Activated effector memory CD4-positive, alpha-beta T cell treated with anti-CD3 and anti-CD28 coated beads, Interleukin-2, amount 50 U/mL, for 16 hours (primary cell): ENCODE results near the gene NOTCH1.

Source experiments
- DNase-seq: peaks from one replicate; pipeline ENCODE4 v3.0.0-alpha.2; 2020

Gene NOTCH1

GRCh38 chr9:136455043-136456002 lies 90.5 kb downstream of the NOTCH1 start:
- no peak for DNase-seq

DNA sequence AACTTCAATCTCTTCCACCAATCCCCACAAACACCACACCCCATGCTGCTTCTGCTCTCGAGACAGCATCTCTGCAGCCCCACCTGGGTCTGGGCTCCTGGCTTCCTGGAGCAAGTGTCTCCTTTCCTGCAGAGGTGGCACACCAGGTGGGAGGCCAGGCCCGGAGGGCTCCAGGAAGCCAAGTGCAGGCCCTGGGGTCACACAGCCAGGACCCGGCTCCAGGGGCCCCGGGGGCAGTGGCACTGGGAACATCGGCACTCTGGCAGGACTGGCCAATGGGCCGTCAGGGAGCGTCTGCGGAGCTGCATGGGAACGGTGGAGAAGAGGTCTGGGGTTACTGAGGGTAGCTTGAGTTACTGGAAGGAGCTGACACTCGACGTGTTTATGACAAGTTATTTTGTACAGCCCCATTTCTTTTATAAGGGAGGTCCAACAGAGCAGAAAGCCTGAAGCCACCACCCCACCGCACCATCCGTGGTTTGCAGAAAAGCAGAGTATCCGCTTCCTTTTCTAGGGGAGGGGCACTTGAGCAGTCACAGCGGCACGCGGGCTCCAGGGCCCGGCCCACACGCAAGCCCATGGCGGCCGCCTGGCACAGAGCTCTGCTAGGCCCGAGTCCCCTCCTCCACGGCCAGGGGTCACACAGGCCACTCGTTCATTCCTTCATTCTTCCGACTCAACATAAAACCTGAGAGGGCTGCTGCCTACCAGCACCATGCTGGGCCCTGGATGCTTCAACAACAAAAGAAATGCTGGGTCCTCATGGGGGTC lies 91.6 kb downstream of the NOTCH1 start:
- no peak for DNase-seq

DNA sequence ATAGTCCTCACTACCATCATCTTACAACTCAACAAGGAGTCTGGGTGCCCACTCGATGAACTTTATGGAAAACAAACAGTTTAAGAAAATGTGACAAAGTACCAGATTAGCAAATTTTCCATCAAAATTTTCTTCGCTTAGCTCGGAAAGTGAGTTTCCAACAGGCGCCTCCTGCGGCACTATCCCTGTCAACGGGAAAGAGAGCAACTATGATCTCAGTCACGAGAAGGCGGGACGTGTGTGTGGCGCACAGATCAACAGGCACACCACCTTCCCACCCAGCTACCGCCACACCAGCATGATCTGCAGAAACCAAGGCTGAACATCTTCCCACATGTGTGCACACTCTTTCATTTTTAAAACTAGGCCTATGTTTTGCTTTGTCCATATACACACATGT lies 92.5 kb downstream of the NOTCH1 start:
- DNase-seq: no peak

GRCh38 chr9:136451221-136451877 lies 94.5 kb downstream of the NOTCH1 start:
- DNase-seq: no peak

GRCh38 chr9:136448655-136449054 lies 97.2 kb downstream of the NOTCH1 start:
- DNase-seq: no peak

DNA sequence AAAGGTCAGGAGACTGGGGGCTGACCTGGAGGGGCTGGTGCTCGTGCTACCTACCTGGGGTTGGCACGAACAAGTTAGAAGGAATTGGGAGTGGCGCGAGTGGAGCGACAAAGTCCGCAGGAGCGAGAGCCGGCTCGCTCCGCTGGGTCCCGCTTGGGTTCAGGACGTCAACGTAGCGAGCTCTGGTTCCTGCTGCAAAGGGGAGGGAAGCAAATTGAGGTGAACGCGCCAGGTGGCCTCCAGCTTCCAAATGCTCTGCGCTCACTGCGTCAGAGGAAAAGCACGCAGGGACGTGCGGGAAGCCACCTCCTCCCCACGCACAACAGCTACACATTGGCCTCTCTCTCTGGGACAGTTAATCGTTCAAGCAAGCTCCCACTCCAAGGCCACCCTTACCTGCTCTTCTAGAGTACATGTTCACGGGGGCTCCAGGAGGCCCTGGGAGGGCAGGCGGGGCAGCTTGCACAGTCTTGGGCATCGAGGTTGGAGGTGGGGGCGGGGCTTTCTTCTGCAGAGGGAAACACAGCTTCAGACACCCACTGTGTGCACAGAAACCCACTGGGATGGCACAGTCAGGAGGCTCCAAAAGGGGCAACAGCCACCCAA lies 98.6 kb downstream of the NOTCH1 start:
- no peak for DNase-seq

DNA sequence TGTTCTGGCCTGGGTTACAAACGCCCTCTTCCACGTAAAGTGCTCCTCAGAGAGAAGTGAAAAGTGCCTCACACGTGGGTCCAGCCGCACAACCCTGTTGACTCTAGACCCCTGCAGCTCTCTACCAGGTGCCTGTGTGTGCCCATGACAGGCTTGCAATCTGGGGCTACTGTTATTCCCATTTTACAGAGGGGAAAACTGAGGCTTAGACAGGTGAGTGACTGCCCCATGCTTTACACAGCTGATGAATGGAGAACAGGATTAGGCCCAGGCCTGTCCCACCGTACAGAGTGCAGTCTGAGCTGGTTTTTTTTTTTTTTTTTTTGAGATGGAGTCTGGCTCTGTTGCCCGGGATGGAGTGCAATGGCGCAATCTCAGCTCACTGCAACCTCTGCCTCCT lies 100.0 kb downstream of the NOTCH1 start:
- no peak for DNase-seq
